ENCODE measurements around the gene CACNG3.

Gene CACNG3

DNA sequence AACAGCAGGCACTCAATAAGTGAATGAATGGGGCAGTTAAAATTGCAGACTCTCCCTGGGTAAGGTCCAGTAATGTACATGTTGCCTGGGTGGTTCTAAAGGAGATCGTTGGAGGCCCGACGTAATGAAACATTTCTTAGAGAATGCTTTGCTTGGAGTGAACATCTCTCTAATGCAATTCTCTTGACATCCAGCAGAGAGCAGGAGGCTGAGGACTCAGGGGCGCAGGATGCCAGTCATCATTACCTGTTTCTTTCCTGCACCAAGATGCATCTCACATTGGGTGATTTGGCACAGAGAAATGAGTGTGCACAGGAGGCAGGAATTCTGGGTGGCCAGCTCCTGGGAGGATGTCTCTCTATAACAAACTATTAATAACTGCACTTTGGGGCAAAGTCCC lies 152.9 kb downstream of the CACNG3 start:
- H3K4me3 ChIP-seq (ENCODE audit: low read depth, low read length): no peak overlapping the region
- DNase-seq (ENCODE audit: low read depth): no peak
- TF ChIP-seq, protein P1, sequence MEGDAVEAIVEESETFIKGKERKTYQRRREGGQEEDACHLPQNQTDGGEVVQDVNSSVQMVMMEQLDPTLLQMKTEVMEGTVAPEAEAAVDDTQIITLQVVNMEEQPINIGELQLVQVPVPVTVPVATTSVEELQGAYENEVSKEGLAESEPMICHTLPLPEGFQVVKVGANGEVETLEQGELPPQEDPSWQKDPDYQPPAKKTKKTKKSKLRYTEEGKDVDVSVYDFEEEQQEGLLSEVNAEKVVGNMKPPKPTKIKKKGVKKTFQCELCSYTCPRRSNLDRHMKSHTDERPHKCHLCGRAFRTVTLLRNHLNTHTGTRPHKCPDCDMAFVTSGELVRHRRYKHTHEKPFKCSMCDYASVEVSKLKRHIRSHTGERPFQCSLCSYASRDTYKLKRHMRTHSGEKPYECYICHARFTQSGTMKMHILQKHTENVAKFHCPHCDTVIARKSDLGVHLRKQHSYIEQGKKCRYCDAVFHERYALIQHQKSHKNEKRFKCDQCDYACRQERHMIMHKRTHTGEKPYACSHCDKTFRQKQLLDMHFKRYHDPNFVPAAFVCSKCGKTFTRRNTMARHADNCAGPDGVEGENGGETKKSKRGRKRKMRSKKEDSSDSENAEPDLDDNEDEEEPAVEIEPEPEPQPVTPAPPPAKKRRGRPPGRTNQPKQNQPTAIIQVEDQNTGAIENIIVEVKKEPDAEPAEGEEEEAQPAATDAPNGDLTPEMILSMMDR (IDR thresholded peaks at IDR 0.05; ENCODE audit: low read depth, low read length, missing control alignments): peak; percentile 48

All from GM12864 (cell line).